NCI-H1048 (cell line): ENCODE data around the gene PLBD2.

ENCODE experiments used
- DNase-seq: peaks from one replicate; lab custom pipeline; 2025; lab: John Stamatoyannopoulos, UW

The PLBD2 gene

DNA sequence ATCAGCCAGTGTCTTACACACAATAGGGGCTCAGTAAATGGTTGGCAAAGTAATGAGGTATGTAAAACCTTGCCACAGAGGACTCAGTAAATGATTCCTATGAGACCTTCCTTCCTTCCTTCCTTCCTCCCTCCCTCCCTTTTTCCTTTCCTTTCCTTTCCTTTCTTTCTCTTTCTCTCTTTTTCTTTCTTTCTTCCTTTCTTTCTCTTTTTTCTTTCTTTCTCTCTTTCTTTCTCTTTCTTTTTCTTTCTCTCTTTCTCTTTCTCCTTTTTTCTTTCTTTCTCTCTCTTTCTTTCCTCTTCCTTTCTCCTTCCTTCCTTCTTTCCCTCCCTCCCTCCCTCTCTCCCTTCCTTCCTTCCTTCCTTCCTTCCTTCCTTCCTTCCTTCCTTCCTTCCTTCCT lies 37.8 kb downstream of the PLBD2 start:
- no peak for DNase-seq

GRCh38 chr12:113396828-113397496 lies 38.6 kb downstream of the PLBD2 start:
- DNase-seq: no peak

DNA sequence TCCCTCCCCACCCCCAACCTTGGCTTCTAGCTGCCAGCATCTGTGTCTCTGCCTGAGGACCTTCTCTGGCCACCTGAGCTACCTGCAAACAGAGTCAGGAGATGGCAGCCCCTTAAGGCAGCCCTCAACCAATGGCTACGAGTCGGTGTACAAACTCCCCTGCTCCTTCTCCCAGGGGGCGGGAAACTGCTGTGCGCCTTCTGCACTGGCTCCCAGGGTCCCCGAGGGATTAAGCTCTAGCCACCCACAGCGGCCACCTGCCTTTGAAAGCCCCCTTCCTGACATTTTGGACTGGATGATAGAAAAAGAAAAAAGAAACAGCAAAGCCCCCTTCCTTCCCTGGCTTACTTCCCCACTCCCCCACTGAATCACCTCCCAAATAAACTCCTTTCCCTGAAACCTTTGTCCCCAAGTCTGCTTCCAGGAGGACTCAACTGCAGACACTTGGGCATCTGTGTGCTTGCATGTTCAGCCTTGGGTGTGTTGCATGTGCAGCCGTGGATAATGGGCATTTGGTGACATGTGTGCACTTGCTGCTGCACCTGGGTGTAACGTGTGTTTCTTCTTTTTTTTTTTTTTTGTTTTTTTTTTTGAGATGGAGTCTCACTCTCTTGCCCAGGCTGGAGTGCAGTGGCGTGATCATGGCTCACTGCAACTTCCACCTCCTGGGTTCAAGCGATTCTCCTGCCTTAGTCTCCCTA lies 39.3 kb downstream of the PLBD2 start:
- no peak for DNase-seq

DNA sequence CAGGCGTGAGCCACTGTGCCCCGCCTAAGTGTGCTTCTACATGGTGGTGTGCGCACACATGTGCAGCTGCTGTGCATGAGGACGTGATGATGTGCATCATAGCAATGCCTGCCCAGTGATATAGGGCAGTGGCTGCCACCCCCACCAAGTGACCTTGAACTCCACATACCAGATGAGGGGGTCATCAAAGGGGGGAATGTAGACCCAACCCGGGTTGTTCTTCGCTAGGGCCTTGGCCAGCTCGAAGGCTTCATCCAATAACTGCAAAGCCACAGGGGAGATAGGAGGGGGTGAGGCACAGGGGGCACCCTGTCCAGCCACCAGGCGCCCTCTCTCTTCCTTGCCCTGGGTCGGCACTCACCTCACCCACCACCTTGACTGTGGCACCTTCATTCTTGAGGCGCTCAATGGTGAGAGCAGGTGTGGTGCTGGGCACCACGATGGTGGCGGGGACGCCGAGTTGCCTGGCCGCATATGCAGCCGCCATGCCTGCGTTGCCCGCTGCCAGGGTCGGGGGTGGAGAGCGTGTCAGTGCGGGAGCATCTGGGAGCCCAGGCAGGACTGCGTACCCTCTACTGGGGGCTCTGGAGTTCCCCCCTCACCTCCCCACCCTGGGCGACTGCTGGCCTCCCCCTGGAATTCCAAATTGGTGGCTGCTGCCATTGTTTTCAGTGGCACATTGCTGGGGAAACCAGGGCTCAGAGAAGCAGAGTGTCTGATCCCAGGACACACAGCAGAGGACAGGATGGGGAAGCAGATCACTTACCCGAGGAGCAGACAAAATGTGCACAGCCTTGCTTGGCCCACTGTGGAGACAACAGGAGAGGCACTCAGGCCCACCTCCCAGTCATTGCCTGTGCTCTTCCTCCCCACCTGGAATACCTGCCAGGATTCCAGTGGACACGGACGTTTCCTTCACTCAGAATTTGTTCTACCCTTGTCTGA lies 40.2 kb downstream of the PLBD2 start:
- no peak for DNase-seq

- no peak for DNase-seq
Measured at GRCh38 chr12:113399490-113399889, 41.1 kb downstream of the PLBD2 start.

GRCh38 chr12:113400362-113400761 lies 42.0 kb downstream of the PLBD2 start:
- no peak for DNase-seq

- DNase-seq: no peak
Measured at GRCh38 chr12:113401066-113402000, 42.9 kb downstream of the PLBD2 start.

DNA sequence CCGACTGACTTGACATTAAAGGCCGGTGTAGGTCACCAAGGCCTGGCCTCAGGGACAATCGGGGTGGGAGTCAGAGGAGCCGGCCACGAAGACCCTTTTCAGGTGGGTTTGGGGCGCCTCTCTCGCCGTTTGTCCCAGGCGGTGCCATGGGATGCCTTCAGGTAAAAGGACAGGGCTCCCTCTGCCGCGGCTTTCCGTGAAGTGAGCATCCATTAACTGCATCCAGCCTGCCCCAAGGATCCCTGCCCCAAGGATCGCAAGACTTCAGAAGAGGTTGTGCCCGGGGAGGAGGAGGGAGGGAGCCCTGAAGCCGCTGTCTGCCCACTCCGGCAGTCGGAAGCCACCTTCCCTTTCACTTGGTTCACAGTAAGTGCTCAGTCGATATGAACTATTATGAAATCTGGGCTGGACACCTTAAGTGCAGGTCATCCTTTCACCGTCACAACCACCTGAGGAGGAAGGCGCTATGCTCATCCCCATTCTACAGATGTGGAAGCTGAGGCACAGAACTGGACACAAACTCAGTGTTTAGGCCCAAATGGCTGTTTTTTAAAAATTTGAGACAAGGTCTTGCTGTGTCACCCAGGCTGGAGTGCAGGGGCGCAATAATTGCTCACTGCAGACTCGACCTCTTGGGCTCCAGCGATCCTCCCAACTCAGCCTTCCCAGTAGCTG lies 44.3 kb downstream of the PLBD2 start:
- DNase-seq: no peak

DNA sequence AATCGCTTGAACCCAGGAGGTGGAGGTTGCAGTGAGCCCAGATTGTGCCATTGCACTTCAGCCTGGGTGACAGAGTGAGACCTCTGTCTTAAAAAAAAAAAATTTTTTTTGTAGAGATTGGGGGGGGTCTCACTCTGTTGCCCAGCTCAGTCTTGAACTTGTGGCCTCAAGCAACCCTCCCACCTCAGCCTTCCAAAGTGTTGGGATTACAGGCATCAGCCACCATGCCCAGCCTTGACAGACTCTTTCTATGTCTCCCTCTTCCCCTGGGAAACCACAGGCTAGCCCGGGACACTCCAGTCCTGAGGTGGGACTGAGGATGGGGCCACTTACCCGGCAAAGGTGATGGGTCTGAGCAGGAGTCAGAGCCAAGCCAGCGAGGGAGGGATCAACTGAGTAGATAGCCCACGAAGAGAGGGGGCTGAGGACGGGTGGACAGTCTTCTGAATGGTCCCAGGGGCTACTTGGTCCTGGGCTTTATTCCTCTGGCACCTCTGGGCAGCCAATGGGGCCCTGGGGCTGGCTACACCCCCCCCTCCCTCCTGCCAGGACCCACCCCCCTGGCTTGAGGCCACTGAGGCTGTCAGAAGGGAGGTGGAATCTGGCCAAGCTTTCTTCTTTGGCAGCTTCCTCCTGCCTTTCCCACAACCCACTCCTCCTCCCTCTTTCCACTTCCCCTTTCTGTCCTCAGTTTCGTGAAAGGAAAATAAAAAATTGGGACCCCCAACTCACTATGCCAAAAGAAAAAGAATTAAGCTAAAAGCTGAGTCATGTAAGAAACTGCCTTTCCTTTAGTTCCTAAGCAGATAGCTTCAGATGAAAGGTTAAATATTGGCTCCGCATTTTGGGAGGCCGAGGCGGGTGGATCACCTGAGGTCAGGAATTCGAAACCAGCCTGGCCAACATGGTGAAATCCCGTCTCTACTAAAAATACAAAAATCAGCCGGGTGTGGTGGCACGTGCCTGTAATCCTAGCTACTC lies 45.3 kb downstream of the PLBD2 start, which contains the start of gene SDS:
Gene SDS, minus strand, starts transcription at position 453 of the 981 bp plus-strand sequence. CDS start 4,179 bp downstream, outside the sequence.
- no peak for DNase-seq

DNA sequence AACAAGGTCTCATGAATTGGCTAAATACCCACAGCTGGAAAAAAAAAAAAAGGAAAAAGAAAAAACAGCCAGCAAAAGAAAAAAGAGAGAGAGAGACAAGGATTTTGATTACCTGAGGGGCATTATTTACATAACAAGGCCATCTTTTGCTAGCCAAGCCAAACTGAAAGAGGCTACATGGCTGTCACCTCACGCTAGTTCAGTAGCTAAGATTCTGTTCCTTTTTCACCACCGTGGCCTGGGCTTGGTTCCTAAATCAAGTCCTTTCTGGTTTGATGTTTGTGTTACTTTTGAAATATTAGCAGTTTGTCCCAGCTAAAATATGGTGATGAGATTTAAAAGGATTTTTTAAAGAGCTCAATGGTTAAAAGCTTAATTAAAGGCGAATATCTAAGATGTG lies 47.3 kb downstream of the PLBD2 start:
- DNase-seq: no peak

DNA sequence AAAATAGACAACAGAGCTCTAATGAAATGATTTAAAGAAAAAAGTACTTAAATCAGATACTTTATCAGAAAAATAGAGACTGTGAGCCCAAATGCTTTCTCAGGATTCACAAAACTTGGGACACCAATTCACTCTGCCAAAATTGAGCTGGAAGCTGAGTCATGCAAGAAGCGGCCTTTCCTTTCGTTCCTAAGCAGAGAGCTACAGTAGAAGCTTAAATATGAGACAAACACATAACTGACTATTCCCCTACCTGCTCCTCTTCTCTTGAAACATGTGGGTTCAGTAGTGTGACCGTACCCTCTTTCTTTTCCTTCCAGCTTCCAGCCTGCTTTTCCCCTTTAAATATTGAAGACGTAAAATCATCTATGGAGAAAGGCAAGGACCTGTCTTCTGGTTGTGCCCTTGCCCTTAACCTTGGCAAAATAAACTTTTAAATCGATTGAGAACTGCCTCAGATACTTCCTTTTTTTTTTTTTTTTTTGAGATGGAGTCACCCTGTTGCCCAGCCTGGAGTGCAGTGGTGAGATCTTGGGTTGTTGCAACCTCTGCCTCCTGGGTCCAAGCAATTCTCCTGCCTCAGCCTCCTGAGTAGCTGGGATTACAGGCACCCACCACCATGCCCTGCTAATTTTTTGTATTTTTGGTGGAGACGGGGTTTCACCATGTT lies 49.7 kb downstream of the PLBD2 start:
- DNase-seq: no peak

DNA sequence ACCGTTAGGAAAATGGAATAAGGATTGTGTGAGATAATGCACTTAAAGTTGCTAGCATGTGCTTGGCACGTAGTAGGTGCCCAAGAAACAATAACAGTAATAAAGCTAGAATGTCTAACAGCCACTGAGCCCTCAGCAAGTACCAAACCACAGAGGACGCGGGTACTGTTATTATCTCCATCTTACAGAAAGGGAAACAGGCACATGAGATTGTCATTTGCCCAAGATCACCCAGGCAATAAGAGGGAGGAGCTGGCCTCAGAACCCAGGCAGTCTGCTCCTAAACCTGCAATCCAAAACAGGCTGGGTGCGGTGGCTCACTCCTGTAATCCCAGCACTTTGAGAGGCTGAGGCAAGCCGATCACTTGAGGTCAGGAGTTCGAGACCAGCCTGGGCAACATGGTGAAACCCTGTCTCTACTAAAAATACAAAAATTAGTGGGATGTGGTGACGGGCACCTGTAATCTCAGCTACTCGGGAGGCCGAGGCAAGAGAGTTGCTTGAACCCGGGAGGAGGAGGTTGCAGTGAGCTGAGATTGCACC lies 50.4 kb downstream of the PLBD2 start:
- DNase-seq: no peak

DNA sequence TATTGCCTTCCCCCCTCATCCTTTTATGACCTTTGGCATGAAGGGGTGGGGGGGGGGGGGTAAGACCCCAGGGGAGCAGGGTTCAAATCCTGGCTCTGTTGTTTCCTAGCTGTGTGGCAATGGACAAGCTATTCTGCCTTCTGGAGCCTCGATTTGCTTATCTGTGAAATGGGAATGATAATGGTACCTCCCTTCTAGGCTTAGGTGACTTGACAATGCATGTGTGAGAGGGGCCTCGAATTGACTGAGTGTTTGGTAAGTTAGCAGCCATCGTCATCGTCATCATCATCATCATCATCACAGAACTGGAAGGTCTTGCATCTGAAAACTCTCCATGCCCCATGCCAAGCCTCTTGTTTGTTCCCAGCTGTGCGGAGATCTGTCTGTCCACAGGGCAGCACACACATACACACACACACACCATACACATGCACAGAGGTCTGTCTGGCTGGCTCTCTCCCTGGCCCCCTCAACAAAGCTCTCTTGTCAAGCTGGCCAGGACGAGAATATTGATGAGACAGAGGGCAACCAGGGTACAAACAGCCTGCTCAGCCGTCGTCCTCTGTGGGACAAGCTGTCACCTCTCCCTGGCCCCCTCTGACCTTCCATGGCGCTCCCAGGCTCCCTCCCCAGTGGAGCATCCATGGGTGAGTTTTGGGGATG lies 51.2 kb downstream of the PLBD2 start:
- DNase-seq: no peak

DNA sequence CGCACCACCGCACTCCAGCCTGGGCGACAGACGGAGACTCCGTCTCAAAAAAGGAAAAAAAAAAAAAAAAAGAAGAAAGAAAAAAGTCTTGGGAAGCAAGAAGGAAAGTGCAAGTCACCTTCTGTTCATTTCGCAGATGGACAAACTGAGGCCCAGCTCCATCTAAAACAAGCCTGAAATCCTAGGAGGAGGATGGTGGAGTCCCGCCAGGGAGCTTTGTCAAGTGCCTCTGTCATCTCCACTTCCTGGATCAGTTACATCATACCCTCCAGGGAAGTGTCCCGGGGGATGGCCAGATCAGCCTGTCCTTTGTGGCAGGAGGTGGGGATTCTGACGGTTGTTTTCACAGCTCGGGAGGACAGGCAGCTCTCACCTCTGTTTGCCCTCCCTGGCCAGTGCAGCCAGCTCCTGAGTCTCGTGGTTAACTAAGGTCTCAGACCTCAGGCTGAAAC lies 55.1 kb downstream of the PLBD2 start:
- no peak for DNase-seq

- DNase-seq: no peak
Measured at GRCh38 chr12:113414519-113415038, 56.2 kb downstream of the PLBD2 start.

- DNase-seq: no peak
Measured at GRCh38 chr12:113416091-113416754, 57.8 kb downstream of the PLBD2 start.

DNA sequence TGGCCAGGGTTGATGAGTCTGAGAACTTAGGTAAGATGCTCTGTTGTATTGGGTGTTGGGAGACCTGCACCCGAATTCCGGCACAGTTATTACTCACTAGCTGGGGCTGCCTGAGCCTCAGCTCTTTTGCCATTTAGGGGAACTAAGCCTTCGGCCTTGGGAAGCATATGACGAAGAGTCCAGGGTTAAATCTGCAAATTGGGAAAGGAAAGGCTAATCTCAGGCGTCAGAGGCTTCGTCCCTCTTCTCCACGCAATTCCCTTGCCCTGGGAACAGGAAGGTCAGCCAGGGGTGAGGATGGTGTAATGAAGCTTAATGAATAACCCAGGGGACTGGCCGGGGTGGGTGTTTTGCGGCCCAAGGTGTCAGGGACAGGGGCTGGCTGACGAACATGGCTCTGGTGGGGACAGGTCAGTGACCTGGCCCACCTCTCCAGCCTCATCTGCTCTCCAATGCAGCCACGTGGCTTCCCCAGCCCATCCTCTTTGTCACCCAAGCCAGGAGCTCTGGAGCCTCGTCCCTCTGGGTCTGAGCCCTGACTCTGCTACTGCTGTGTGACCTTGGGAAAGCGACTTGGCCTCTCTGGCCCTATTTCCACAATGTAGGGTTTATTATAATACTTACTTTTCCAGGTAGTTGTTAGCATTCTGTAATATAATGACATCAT lies 60.0 kb downstream of the PLBD2 start:
- DNase-seq: no peak
